Measurements from ENCODE around the gene GLRX5. TPM values are rescaled to one million over a fixed set of nuclear protein-coding genes. Genes with fewer than 3 reads are reported as not detected.

The GLRX5 gene
- total RNA-seq, 1 donor from 2014 or later = 59.4 TPM

GRCh38 chr14:95510804-95511203, 24.0 kb upstream of the GLRX5 start:
- H3K9me3 Mint-ChIP-seq = no peaks in the 10 kb centered on the region
- DNase-seq (ENCODE audit: extremely low spot score, unreplicated experiment) = no peak
- H3K4me1 Mint-ChIP-seq (ENCODE audit: unreplicated experiment) = peaks cover 7% of the 10 kb centered on the region
- H3K36me3 Mint-ChIP-seq = no peaks in the 10 kb centered on the region
- H3K27ac Mint-ChIP-seq = no peak overlapping the region
- H3K27me3 Mint-ChIP-seq = peaks cover 35% of the 10 kb centered on the region
- H3K4me3 Mint-ChIP-seq = no peak overlapping the region
- TF ChIP-seq CTCF (conservative IDR thresholded peaks at IDR 0.05) = no peak

- no peaks in the 10 kb centered on the region for H3K36me3 Mint-ChIP-seq
- H3K9me3 Mint-ChIP-seq = no peaks in the 10 kb centered on the region
Measured at GRCh38 chr14:95511687-95512086, 23.2 kb upstream of the GLRX5 start.

GRCh38 chr14:95513291-95513690, 21.6 kb upstream of the GLRX5 start:
- Mint-ChIP-seq H3K4me3 (no peak overlapping the region), H3K9me3 (no peaks in the 10 kb centered on the region), H3K27ac (no peak overlapping the region), H3K36me3 (no peaks in the 10 kb centered on the region), H3K4me1 (ENCODE audit: unreplicated experiment) (peaks cover 14% of the 10 kb centered on the region), H3K27me3 (peaks cover 50% of the 10 kb centered on the region)
- no peak for TF ChIP-seq CTCF (conservative IDR thresholded peaks at IDR 0.05)
- DNase-seq (ENCODE audit: extremely low spot score, unreplicated experiment) = no peak

More at GRCh38 chr14:95511687-95512086, 23.2 kb upstream of the GLRX5 start:
- Mint-ChIP-seq H3K27me3 (peaks cover 36% of the 10 kb centered on the region), H3K27ac (no peak overlapping the region), H3K4me3 (no peak overlapping the region), H3K4me1 (ENCODE audit: unreplicated experiment) (peaks cover 7% of the 10 kb centered on the region)
- no peak for TF ChIP-seq CTCF (conservative IDR thresholded peaks at IDR 0.05)
- DNase-seq (ENCODE audit: extremely low spot score, unreplicated experiment) = no peak

GRCh38 chr14:95514131-95515079, 20.4 kb upstream of the GLRX5 start:
- Mint-ChIP-seq H3K36me3 (no peaks in the 10 kb centered on the region), H3K27ac (peak overlapping the region; percentile 53), H3K4me3 (peak overlapping the region; percentile 80), H3K9me3 (no peaks in the 10 kb centered on the region), H3K27me3 (peaks cover 53% of the 10 kb centered on the region), H3K4me1 (ENCODE audit: unreplicated experiment) (peaks cover 14% of the 10 kb centered on the region)
- TF ChIP-seq CTCF (conservative IDR thresholded peaks at IDR 0.05) = no peak
- no peak for DNase-seq (ENCODE audit: extremely low spot score, unreplicated experiment)

GRCh38 chr14:95515080-95515489, 19.8 kb upstream of the GLRX5 start:
- no peak for TF ChIP-seq CTCF (conservative IDR thresholded peaks at IDR 0.05)
- DNase-seq (ENCODE audit: extremely low spot score, unreplicated experiment) = no peak
- Mint-ChIP-seq H3K9me3 (no peaks in the 10 kb centered on the region), H3K4me3 (peak overlapping the region; percentile 80), H3K27me3 (peaks cover 49% of the 10 kb centered on the region), H3K27ac (peak overlapping the region; percentile 53), H3K4me1 (ENCODE audit: unreplicated experiment) (peaks cover 14% of the 10 kb centered on the region), H3K36me3 (no peaks in the 10 kb centered on the region)

Measured in type B pancreatic cell (in vitro differentiated cells).